Tibial nerve (tissue), 4 donors: ENCODE results near the gene HIVEP2. TPM values are rescaled to one million over a fixed set of nuclear protein-coding genes. Genes with fewer than 3 reads are reported as not detected.

Experiments used
- DNase-seq, 2 donors: peaks; one replicate each; pipeline ENCODE4 v3.0.0-alpha.2; 2019; ENCODE audit warnings: low spot score in 2 of 2
- H3K27ac ChIP-seq, 4 donors: fragments of 200-600 bp; sonication (generic) in 3 of 4; one replicate each; pipeline ENCODE4 v1.5.1; 2017 to 2019; ENCODE audit warnings: mild to moderate bottlenecking in 1 of 4
- H3K27me3 ChIP-seq, 2 donors: fragments of 200-600 bp; sonication (generic) in 1 of 2; one replicate each; pipeline versions ENCODE4 v1.5.1 to v1.6.0; 2017 to 2019
- H3K36me3 ChIP-seq, 3 donors: fragments of 200-600 bp; sonication (generic); one replicate each; pipeline ENCODE4 v1.5.1; 2018 to 2019
- H3K4me1 ChIP-seq, 4 donors: fragments of 200-600 bp; sonication (generic) in 3 of 4; one replicate each; pipeline ENCODE4 v1.5.1; 2017 to 2019
- H3K4me3 ChIP-seq, 4 donors: fragments of 200-600 bp; sonication (generic) in 3 of 4; one replicate each; pipeline ENCODE4 v1.5.1; 2017 to 2019; ENCODE audit warnings: mild to moderate bottlenecking in 1 of 4, moderate library complexity in 1 of 4
- H3K9me3 ChIP-seq, 4 donors: fragments of 200-600 bp; sonication (generic) in 3 of 4; one replicate each; pipeline ENCODE4 v1.5.1; 2017 to 2019
- EP300 ChIP-seq, 2 donors: sonication (generic); formaldehyde crosslinking; IDR thresholded peaks; one replicate each; pipeline ENCODE4 v1.6.1; 2017; ENCODE audit warnings: antibody characterized with exemption in 2 of 2, mild to moderate bottlenecking in 1 of 2
- POLR2A ChIP-seq, 2 donors: fragments of 450-650 bp; IDR thresholded peaks; one replicate each; pipeline ENCODE4 v1.6.1; 2017; ENCODE audit warnings: antibody characterized with exemption in 2 of 2, mild to moderate bottlenecking in 2 of 2, moderate library complexity in 2 of 2
- WGBS, 2 donors: methylation state at CpG; one replicate each; pipeline ENCODE4 v1.1.5; 2018; 5-methylcytosine and 5-hydroxymethylcytosine counted together
- total RNA-seq, 4 donors: library from RNA; depleted of rRNA; stranded (reverse); fragments of >200 nt; gene quantifications; one replicate each; pipeline ENCODE4 v1.1.0, GENCODE V29; 2016
- TF ChIP-seq, protein P1 (sequence below), 5 experiments: fragments of 200-600 bp in 3 of 5; fragments of 450-650 bp in 2 of 5; sonication (generic) in 3 of 5; IDR thresholded peaks; one replicate each; pipeline ENCODE4 v1.5.1; 2016 to 2019; ENCODE audit warnings: antibody characterized with exemption in 5 of 5, mild to moderate bottlenecking in 3 of 5, moderate library complexity in 2 of 5

HIVEP2 gene
- total RNA-seq, 4 donors from 2014 or later: 15.9 to 24.0 (median 19.9) TPM

DNA sequence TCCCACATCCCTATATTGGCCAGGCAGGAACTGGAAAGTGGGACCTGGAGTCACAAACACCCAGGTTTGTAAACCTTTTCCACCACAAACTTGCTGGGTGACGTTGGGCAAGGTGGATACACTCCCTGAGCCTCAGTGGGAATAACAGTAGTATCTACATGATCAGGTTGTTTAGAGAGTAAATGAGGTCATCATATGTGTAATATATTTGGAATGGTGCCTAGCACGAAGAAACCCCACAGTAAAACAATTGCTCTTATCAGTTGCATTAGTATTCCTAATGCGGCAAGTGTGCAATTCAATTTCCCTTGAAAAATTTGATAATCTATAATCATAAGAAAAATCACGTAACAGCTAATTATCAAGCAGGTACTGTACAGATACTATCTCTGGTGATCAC is 51.9 kb downstream of the HIVEP2 start:
- Histone ChIP-seq H3K4me1 (no peaks in the 10 kb centered on the region), H3K36me3 (no peaks in the 10 kb centered on the region), H3K4me3 (no peak overlapping the region), H3K9me3 (no peaks in the 10 kb centered on the region), H3K27me3 (no peaks in the 10 kb centered on the region), H3K27ac (no peak overlapping the region)
- no peak for DNase-seq
- 72 to 76% methylated on average over 4 of the region's 4 CpGs for WGBS, 2 donors
- TF ChIP-seq, protein P1, sequence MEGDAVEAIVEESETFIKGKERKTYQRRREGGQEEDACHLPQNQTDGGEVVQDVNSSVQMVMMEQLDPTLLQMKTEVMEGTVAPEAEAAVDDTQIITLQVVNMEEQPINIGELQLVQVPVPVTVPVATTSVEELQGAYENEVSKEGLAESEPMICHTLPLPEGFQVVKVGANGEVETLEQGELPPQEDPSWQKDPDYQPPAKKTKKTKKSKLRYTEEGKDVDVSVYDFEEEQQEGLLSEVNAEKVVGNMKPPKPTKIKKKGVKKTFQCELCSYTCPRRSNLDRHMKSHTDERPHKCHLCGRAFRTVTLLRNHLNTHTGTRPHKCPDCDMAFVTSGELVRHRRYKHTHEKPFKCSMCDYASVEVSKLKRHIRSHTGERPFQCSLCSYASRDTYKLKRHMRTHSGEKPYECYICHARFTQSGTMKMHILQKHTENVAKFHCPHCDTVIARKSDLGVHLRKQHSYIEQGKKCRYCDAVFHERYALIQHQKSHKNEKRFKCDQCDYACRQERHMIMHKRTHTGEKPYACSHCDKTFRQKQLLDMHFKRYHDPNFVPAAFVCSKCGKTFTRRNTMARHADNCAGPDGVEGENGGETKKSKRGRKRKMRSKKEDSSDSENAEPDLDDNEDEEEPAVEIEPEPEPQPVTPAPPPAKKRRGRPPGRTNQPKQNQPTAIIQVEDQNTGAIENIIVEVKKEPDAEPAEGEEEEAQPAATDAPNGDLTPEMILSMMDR (IDR thresholded peaks at IDR 0.05): no peak
- TF ChIP-seq POLR2A (IDR thresholded peaks at IDR 0.05) (no peak), EP300 (IDR thresholded peaks at IDR 0.05) (no peak)

DNA sequence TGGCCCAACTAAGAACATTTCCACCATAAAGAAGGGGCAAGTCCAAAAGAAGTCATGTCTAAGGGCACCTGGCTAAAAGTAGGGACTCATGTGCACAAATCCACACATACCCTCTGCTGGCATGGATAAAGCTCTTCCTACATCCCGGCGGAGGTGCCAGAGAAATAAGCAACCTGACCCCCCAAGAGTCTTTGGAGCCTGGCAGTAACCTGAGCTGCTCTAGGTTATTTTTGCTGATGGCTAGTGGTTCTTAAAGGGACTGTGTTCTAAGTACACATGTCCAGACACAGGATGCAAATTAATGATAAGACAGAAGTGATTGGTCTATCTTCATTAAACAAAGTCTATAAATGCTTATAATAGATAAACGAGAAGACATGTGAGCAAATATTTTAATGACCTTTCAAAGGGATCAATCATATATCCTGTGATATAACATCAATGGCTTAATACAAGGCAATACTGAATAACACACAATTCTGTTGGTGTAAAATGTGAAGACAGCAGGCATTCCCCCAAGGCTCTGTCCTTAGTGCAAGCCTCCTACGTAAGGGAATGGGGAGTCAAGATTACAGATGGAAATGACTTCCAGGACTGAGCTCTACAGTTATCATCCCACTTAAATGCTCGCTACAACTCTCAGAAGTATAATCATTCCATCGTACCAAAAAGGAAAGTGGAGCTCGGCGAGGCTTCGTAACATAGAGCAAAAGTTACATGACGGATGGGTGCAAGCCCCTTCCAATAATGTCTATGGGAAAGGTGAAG is 52.5 kb downstream of the HIVEP2 start:
- 85 to 86% methylated on average over 10 of the region's 10 CpGs for WGBS, 2 donors
- H3K9me3 ChIP-seq: no peaks in the 10 kb centered on the region
- no peaks in the 10 kb centered on the region for H3K27me3 ChIP-seq
- no peaks in the 10 kb centered on the region for H3K36me3 ChIP-seq
- H3K27ac ChIP-seq: no peak overlapping the region
- DNase-seq: no peak
- H3K4me1 ChIP-seq: peaks cover 0 to 1% (median 0%) of the 10 kb centered on the region in 4 donors
- TF ChIP-seq EP300 (IDR thresholded peaks at IDR 0.05) (no peak), POLR2A (IDR thresholded peaks at IDR 0.05) (no peak)
- TF ChIP-seq, protein P1 (IDR thresholded peaks at IDR 0.05): no peak
- no peak overlapping the region for H3K4me3 ChIP-seq

DNA sequence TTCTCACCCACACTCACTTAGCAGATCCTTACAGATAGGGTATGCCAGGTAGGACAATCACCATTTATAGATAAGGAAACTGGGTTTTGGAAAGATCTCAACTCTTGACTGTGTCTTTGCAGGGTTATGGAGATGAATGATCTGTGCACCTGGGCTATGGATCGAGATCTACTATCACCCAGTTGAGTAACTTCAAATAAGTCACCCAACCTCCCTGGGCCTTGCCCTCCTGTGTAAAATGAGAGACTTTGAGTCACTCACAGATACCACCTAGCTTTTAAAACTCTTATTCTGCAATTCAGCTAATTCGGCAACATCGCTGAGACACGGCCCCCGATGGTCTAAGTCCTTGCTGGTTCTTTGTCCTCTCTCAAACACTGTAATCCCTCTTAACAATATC is 53.5 kb downstream of the HIVEP2 start:
- Histone ChIP-seq H3K4me1 (peaks cover 0 to 11% (median 4%) of the 10 kb centered on the region in 4 donors), H3K27ac (no peak overlapping the region), H3K9me3 (no peaks in the 10 kb centered on the region), H3K36me3 (no peaks in the 10 kb centered on the region), H3K4me3 (no peak overlapping the region), H3K27me3 (no peaks in the 10 kb centered on the region)
- 94 to 96% methylated on average over 5 of the region's 5 CpGs for WGBS, 2 donors
- DNase-seq: no peak
- TF ChIP-seq, protein P1 (IDR thresholded peaks at IDR 0.05): no peak
- no peak for TF ChIP-seq POLR2A (IDR thresholded peaks at IDR 0.05)
- TF ChIP-seq EP300 (IDR thresholded peaks at IDR 0.05): no peak

DNA sequence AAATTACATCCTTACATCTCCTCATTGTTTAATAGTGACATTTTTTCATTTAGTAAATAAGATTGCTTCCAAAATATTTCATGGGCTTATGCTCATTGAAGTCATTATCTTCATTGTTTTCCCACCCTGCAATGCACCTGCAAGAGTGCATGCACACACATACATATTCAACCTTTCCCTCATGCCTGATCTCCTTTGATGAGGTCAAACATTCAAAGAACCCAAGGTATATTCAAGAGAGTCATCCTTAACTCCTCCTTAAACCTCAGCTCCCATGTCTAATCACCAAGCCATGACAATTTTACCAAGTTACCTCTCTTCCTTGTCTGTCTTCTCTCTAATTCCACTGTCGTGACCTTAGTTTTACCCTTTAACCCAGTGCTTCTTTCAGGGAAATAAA is 56.5 kb downstream of the HIVEP2 start:
- peaks cover 0 to 36% (median 26%) of the 10 kb centered on the region in 4 donors for H3K4me1 ChIP-seq
- H3K9me3 ChIP-seq: no peaks in the 10 kb centered on the region
- DNase-seq: no peak
- H3K4me3 ChIP-seq: no peak overlapping the region
- 96 to 100% methylated on average over 1 of the region's 1 CpG for WGBS, 2 donors
- H3K36me3 ChIP-seq: no peaks in the 10 kb centered on the region
- TF ChIP-seq, protein P1 (IDR thresholded peaks at IDR 0.05): no peak
- TF ChIP-seq POLR2A (IDR thresholded peaks at IDR 0.05): no peak
- TF ChIP-seq EP300 (IDR thresholded peaks at IDR 0.05): no peak
- no peak overlapping the region for H3K27ac ChIP-seq
- no peaks in the 10 kb centered on the region for H3K27me3 ChIP-seq

DNA sequence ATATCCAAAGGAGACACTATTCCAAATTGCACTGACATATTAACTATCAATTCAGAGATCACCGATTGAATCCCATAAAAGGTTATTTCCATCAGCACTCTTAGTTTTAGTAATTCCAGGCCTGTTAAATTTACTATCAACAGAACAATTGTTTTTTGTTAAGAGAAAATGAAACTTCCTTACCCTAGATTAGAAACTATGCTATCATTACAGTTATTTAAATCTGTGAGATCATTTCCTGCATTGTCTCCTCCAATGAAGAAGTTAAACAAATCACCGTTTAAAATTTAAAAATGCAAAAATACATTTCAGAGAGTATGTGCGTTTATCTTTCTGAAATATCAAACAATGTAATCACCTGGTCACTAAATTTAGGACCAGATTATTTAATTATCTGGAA is 57.5 kb downstream of the HIVEP2 start:
- no peaks in the 10 kb centered on the region for H3K9me3 ChIP-seq
- DNase-seq: no peak
- no peak overlapping the region for H3K27ac ChIP-seq
- TF ChIP-seq POLR2A (IDR thresholded peaks at IDR 0.05) (no peak), EP300 (IDR thresholded peaks at IDR 0.05) (no peak)
- TF ChIP-seq, protein P1 (IDR thresholded peaks at IDR 0.05): no peak
- H3K36me3 ChIP-seq: no peaks in the 10 kb centered on the region
- H3K4me1 ChIP-seq: peaks cover 0 to 44% (median 26%) of the 10 kb centered on the region in 4 donors
- H3K4me3 ChIP-seq: no peak overlapping the region
- H3K27me3 ChIP-seq: no peaks in the 10 kb centered on the region
- 66 to 69% methylated on average over 3 of the region's 3 CpGs for WGBS, 2 donors
